ENCODE measurements around the gene PEX16.
A peak's percentile ranks its signal among the peaks of the same experiment; 100 is the strongest.

- TF ChIP-seq CTCF (IDR thresholded peaks at IDR 0.05 in 2 of 3, conservative IDR thresholded peaks at IDR 0.05 in 1 of 3; ENCODE audit: borderline replicate concordance in 1 of 3, insufficient read depth in 1 of 3, low read depth in 2 of 3, low read length in 2 of 3): peak; percentile 74 to 94 (median 91)
- TF ChIP-seq SIN3A (IDR thresholded peaks at IDR 0.05; ENCODE audit: low read depth): no peak
- TF ChIP-seq ZNF274 (IDR thresholded peaks at IDR 0.05; ENCODE audit: low read depth, low read length): no peak
- TF ChIP-seq ATF3 (IDR thresholded peaks at IDR 0.05): no peak
- TF ChIP-seq POLR2A (IDR thresholded peaks at IDR 0.05; ENCODE audit: borderline replicate concordance, extremely low read depth, insufficient read depth, insufficient read length): no peak
- no peak for TF ChIP-seq CEBPB (IDR thresholded peaks at IDR 0.05; ENCODE audit: low read depth)
- no peak for TF ChIP-seq ELF1 (IDR thresholded peaks at IDR 0.05; ENCODE audit: borderline replicate concordance, low read depth)
- no peak for TF ChIP-seq JUND (IDR thresholded peaks at IDR 0.05)
- TF ChIP-seq EZH2 (IDR thresholded peaks at IDR 0.05): no peak
- no peak for TF ChIP-seq YY1 (IDR thresholded peaks at IDR 0.05; ENCODE audit: extremely low read depth, insufficient replicate concordance, low read depth, low read length)
- TF ChIP-seq RAD21 (IDR thresholded peaks at IDR 0.05; ENCODE audit: low read depth): peak; percentile 77
- no peak for TF ChIP-seq REST (IDR thresholded peaks at IDR 0.05; ENCODE audit: low read depth)
Observed at GRCh38 chr11:45964911-45965389, 47.3 kb upstream of the PEX16 start.
